Right renal pelvis (tissue), 4 donors: ENCODE results near the gene MMP2. TPM values are rescaled to one million over a fixed set of nuclear protein-coding genes. Genes with fewer than 3 reads are reported as not detected.

Experiments used
- DNase-seq, 4 donors: peaks; one replicate each; pipeline ENCODE4 v3.0.0-alpha.2; 2013; ENCODE audit warnings: low read depth in 4 of 4, low spot score in 3 of 4, missing footprints in 1 of 4
- polyA plus RNA-seq, 4 donors: library from polyadenylated mRNA; unstranded; fragments of 120-200 nt; gene quantifications; one replicate each; pipeline ENCODE4 v1.2.1, GENCODE V29; 2013; ENCODE audit not compliant: insufficient read length in 4 of 4

The MMP2 gene
- polyA plus RNA-seq, 4 donors, result 269 to 351 (median 331) TPM

GRCh38 chr16:55508941-55509931 is 30.2 kb downstream of the MMP2 start, which contains the start of gene LPCAT2:
LPCAT2 (plus strand) TSS chr16:55509072; CDS start chr16:55509182, 110 bp downstream.
- peak in 2 of 4 donors; percentile 55 to 56 for DNase-seq

GRCh38 chr16:55510185-55510805 is 31.3 kb downstream of the MMP2 start:
- DNase-seq, result no peak

- DNase-seq, result no peak
Measured at GRCh38 chr16:55512941-55513340, 33.9 kb downstream of the MMP2 start.

- no peak for DNase-seq
Measured at GRCh38 chr16:55513616-55514015, 34.6 kb downstream of the MMP2 start.

GRCh38 chr16:55515111-55515510 is 36.1 kb downstream of the MMP2 start:
- DNase-seq, result no peak

GRCh38 chr16:55521792-55522191 is 42.8 kb downstream of the MMP2 start:
- DNase-seq, result no peak

GRCh38 chr16:55526441-55526840 is 47.4 kb downstream of the MMP2 start:
- no peak for DNase-seq

- DNase-seq, result no peak
Measured at GRCh38 chr16:55527885-55528284, 48.9 kb downstream of the MMP2 start.

GRCh38 chr16:55529018-55529417 is 50.0 kb downstream of the MMP2 start:
- DNase-seq, result no peak

GRCh38 chr16:55530316-55530856 is 51.4 kb downstream of the MMP2 start:
- DNase-seq, result no peak

- no peak for DNase-seq
Measured at GRCh38 chr16:55532227-55532626, 53.2 kb downstream of the MMP2 start.

- DNase-seq, result no peak
Measured at GRCh38 chr16:55534756-55535155, 55.8 kb downstream of the MMP2 start.

GRCh38 chr16:55539049-55539448 is 60.1 kb downstream of the MMP2 start:
- no peak for DNase-seq

- DNase-seq, result no peak
Measured at GRCh38 chr16:55539488-55539887, 60.5 kb downstream of the MMP2 start.

GRCh38 chr16:55540221-55540620 is 61.2 kb downstream of the MMP2 start:
- no peak for DNase-seq

- DNase-seq, result no peak
Measured at GRCh38 chr16:55542459-55543082, 63.6 kb downstream of the MMP2 start.

GRCh38 chr16:55543472-55543871 is 64.5 kb downstream of the MMP2 start:
- DNase-seq, result peak in 3 of 4 donors; percentile 8 to 22 (median 22)

- no peak for DNase-seq
Measured at GRCh38 chr16:55552621-55553020, 73.6 kb downstream of the MMP2 start.

GRCh38 chr16:55555436-55555835 is 76.4 kb downstream of the MMP2 start:
- no peak for DNase-seq
